Superior temporal gyrus (tissue), 1 donor: Measurements from ENCODE around the gene ARID1B.

Experiments used
- DNase-seq: peaks from one replicate; pipeline ENCODE4 v3.0.0-alpha.2; 2016; ENCODE audit errors: extremely low spot score

Gene ARID1B

GRCh38 chr6:156879186-156879585 lies 102.0 kb downstream of the ARID1B start:
- no peak for DNase-seq

- no peak for DNase-seq
Measured at GRCh38 chr6:156879591-156879990, 102.4 kb downstream of the ARID1B start.

GRCh38 chr6:156880913-156881312 lies 103.7 kb downstream of the ARID1B start:
- no peak for DNase-seq

GRCh38 chr6:156881687-156882629 lies 104.8 kb downstream of the ARID1B start:
- DNase-seq: no peak

GRCh38 chr6:156883497-156884252 lies 106.5 kb downstream of the ARID1B start:
- no peak for DNase-seq

- no peak for DNase-seq
Measured at GRCh38 chr6:156884306-156884705, 107.1 kb downstream of the ARID1B start.

GRCh38 chr6:156885562-156885961 lies 108.4 kb downstream of the ARID1B start:
- DNase-seq: no peak

- no peak for DNase-seq
Measured at GRCh38 chr6:156886409-156886808, 109.2 kb downstream of the ARID1B start.

- no peak for DNase-seq
Measured at GRCh38 chr6:156887623-156888269, 110.6 kb downstream of the ARID1B start.

GRCh38 chr6:156889469-156889868 lies 112.3 kb downstream of the ARID1B start:
- DNase-seq: no peak

- DNase-seq: no peak
Measured at GRCh38 chr6:156889986-156890385, 112.8 kb downstream of the ARID1B start.

GRCh38 chr6:156890627-156891314 lies 113.6 kb downstream of the ARID1B start:
- DNase-seq: no peak

GRCh38 chr6:156897907-156898531 lies 120.8 kb downstream of the ARID1B start:
- DNase-seq: no peak

- DNase-seq: no peak
Measured at GRCh38 chr6:156899071-156899470, 121.9 kb downstream of the ARID1B start.

- DNase-seq: no peak
Measured at GRCh38 chr6:156899532-156900135, 122.5 kb downstream of the ARID1B start.

GRCh38 chr6:156900292-156900691 lies 123.1 kb downstream of the ARID1B start:
- DNase-seq: no peak

- no peak for DNase-seq
Measured at GRCh38 chr6:156901309-156902019, 124.3 kb downstream of the ARID1B start.

GRCh38 chr6:156902782-156903181 lies 125.6 kb downstream of the ARID1B start:
- DNase-seq: no peak

- no peak for DNase-seq
Measured at GRCh38 chr6:156904176-156904967, 127.2 kb downstream of the ARID1B start.
